Measurements from ENCODE around the gene ACTC1.
"Not testable (repeated sequence)": the region's sequence is repeated elsewhere in the genome, so short reads cannot be mapped to it uniquely, and the experiment has no call there.

ACTC1 gene

GRCh38 chr15:34820110-34820509 lies 24.8 kb upstream of the ACTC1 start:
- TF ChIP-seq CTCF (IDR thresholded peaks at IDR 0.05) (no peak), ZFX (IDR thresholded peaks at IDR 0.05; ENCODE audit: borderline replicate concordance) (no peak)
- no peak overlapping the region for H3K27ac ChIP-seq

GRCh38 chr15:34818526-34818925 lies 23.2 kb upstream of the ACTC1 start:
- no peak overlapping the region for H3K27ac ChIP-seq
- no peak for TF ChIP-seq ZFX (IDR thresholded peaks at IDR 0.05; ENCODE audit: borderline replicate concordance)
- no peak for TF ChIP-seq CTCF (IDR thresholded peaks at IDR 0.05)

- H3K27ac ChIP-seq, result no peak overlapping the region
- TF ChIP-seq ZFX (IDR thresholded peaks at IDR 0.05; ENCODE audit: borderline replicate concordance), result no peak
- no peak for TF ChIP-seq CTCF (IDR thresholded peaks at IDR 0.05)
Measured at GRCh38 chr15:34815836-34816235, 20.5 kb upstream of the ACTC1 start.

GRCh38 chr15:34813446-34814190 lies 18.3 kb upstream of the ACTC1 start:
- H3K27ac ChIP-seq, result no peak overlapping the region
- TF ChIP-seq CTCF (IDR thresholded peaks at IDR 0.05) (no peak), ZFX (IDR thresholded peaks at IDR 0.05; ENCODE audit: borderline replicate concordance) (no peak)

- H3K27ac ChIP-seq, result not testable (repeated sequence)
Measured at GRCh38 chr15:34812868-34813365, 17.6 kb upstream of the ACTC1 start.

GRCh38 chr15:34812369-34812768 lies 17.0 kb upstream of the ACTC1 start:
- TF ChIP-seq ZFX (IDR thresholded peaks at IDR 0.05; ENCODE audit: borderline replicate concordance) (no peak), CTCF (IDR thresholded peaks at IDR 0.05) (no peak)
- H3K27ac ChIP-seq, result no peak overlapping the region

- no peak overlapping the region for H3K27ac ChIP-seq
- TF ChIP-seq ZFX (IDR thresholded peaks at IDR 0.05; ENCODE audit: borderline replicate concordance), result no peak
Measured at GRCh38 chr15:34810443-34811129, 15.2 kb upstream of the ACTC1 start.

- TF ChIP-seq CTCF (IDR thresholded peaks at IDR 0.05), result no peak
- no peak for TF ChIP-seq ZFX (IDR thresholded peaks at IDR 0.05; ENCODE audit: borderline replicate concordance)
- H3K27ac ChIP-seq, result no peak overlapping the region
Measured at GRCh38 chr15:34809186-34809585, 13.8 kb upstream of the ACTC1 start.
